Esophagus squamous epithelium (tissue), 4 donors: Measurements from ENCODE around the gene EMC8.

Experiments used
- POLR2A ChIP-seq, 4 donors: fragments of 450-650 bp; IDR thresholded peaks; one replicate each; pipeline ENCODE4 v1.6.1; 2017; ENCODE audit warnings: antibody characterized with exemption in 4 of 4, mild to moderate bottlenecking in 4 of 4, moderate library complexity in 3 of 4
- TF ChIP-seq, protein P1 (sequence below), 6 experiments: fragments of 450-650 bp in 4 of 6; fragments of 200-600 bp in 2 of 6; sonication (generic) in 2 of 6; IDR thresholded peaks; one replicate each; pipeline ENCODE4 v1.5.1; 2016 to 2019; ENCODE audit warnings: antibody characterized with exemption in 6 of 6, mild to moderate bottlenecking in 4 of 6, moderate library complexity in 4 of 6

DNA sequence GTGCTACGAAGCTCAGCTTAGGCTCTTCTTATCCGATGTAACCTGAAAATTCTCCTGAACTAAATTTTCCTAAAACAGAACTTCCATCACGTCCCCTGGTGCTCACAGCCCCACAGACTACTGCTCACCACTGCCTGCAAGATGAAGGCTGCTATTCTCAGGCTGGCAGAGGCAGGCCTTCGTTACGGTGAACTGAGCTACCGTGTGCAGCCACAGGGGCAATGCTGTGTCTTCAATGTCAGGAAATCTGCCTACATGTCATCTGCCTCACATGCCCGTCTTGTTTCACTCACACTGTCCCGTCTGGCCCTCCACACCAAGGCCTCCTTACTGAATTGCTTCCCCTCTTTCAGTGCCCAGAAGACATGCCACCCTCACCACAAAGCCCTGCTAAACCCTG is 15.9 kb downstream of the EMC8 start:
- TF ChIP-seq, protein P1, sequence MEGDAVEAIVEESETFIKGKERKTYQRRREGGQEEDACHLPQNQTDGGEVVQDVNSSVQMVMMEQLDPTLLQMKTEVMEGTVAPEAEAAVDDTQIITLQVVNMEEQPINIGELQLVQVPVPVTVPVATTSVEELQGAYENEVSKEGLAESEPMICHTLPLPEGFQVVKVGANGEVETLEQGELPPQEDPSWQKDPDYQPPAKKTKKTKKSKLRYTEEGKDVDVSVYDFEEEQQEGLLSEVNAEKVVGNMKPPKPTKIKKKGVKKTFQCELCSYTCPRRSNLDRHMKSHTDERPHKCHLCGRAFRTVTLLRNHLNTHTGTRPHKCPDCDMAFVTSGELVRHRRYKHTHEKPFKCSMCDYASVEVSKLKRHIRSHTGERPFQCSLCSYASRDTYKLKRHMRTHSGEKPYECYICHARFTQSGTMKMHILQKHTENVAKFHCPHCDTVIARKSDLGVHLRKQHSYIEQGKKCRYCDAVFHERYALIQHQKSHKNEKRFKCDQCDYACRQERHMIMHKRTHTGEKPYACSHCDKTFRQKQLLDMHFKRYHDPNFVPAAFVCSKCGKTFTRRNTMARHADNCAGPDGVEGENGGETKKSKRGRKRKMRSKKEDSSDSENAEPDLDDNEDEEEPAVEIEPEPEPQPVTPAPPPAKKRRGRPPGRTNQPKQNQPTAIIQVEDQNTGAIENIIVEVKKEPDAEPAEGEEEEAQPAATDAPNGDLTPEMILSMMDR (IDR thresholded peaks at IDR 0.05) = no peak
- no peak for TF ChIP-seq POLR2A (IDR thresholded peaks at IDR 0.05)
